GM12878 (cell line): ENCODE results near the gene COPZ1.
"Not testable (repeated sequence)": the region's sequence is repeated elsewhere in the genome, so short reads cannot be mapped to it uniquely, and the experiment has no call there.

Experiments
- ASH2L ChIP-seq: fragments of 300-600, 200-600 bp; sonication (generic); IDR thresholded peaks from 2 replicates; pipeline ENCODE4 v1.6.1; 2017; ENCODE audit warnings: low read depth, mild to moderate bottlenecking, borderline replicate concordance
- DPF2 ChIP-seq: fragments of 450-650 bp; IDR thresholded peaks from 2 replicates; pipeline ENCODE4 v1.6.1; 2017; ENCODE audit warnings: mild to moderate bottlenecking
- EP300 ChIP-seq, 2 experiments: fragments of 150-350 bp in 1 of 2; IDR thresholded peaks; 2 replicates each; pipeline ENCODE4 v1.6.1; 2011 to 2012; ENCODE audit warnings: low read depth in 2 of 2, low read length in 2 of 2, borderline replicate concordance in 1 of 2, improper control_type of control experiment in 1 of 2, inconsistent platforms in 1 of 2; ENCODE audit not compliant: control insufficient read depth in 1 of 2
- ESRRA ChIP-seq: IDR thresholded peaks from 2 replicates; pipeline ENCODE4 v1.6.1; 2012; ENCODE audit warnings: mild to moderate bottlenecking, low read length, improper control_type of control experiment
- GABPA ChIP-seq: IDR thresholded peaks from 2 replicates; pipeline ENCODE4 v1.6.1; 2014; ENCODE audit warnings: antibody characterized with exemption, low read depth, mild to moderate bottlenecking, inconsistent platforms
- JUND ChIP-seq: IDR thresholded peaks from 2 replicates; pipeline ENCODE4 v1.6.1; 2012; ENCODE audit warnings: low read depth, mild to moderate bottlenecking, low read length, improper control_type of control experiment, moderate library complexity
- NBN ChIP-seq: fragments of 450-650 bp; IDR thresholded peaks from 2 replicates; pipeline ENCODE4 v1.6.1; 2016
- NFYB ChIP-seq: IDR thresholded peaks from 2 replicates; pipeline ENCODE4 v1.6.1; 2011; ENCODE audit warnings: low read depth, mild to moderate bottlenecking, low read length, improper control_type of control experiment, moderate library complexity; ENCODE audit not compliant: insufficient read depth
- POLR2A ChIP-seq: IDR thresholded peaks from 2 replicates; pipeline ENCODE4 v1.6.1; 2011; ENCODE audit warnings: low read depth, mild to moderate bottlenecking, low read length
- SREBF1 ChIP-seq: IDR thresholded peaks from 2 replicates; pipeline ENCODE4 v1.6.1; 2012; ENCODE audit warnings: mild to moderate bottlenecking, low read length
- TF ChIP-seq, protein P1 (sequence below): fragments of 450-650 bp; formaldehyde crosslinking; IDR thresholded peaks from 2 replicates; pipeline ENCODE4 v1.4.0; 2020; ENCODE audit warnings: mild to moderate bottlenecking, moderate library complexity
- TF ChIP-seq, protein P2 (sequence below), 3 experiments: IDR thresholded peaks in 2 of 3; conservative IDR thresholded peaks in 1 of 3; 2 replicates each; pipeline ENCODE4 v1.5.1; 2011; ENCODE audit warnings: low read depth in 3 of 3, low read length in 3 of 3, mild to moderate bottlenecking in 3 of 3, control low read depth in 2 of 3, moderate library complexity in 2 of 3, inconsistent platforms in 1 of 3, mixed read lengths in 1 of 3; ENCODE audit not compliant: control insufficient read depth in 2 of 3, insufficient read depth in 1 of 3; ENCODE audit errors: extremely low read depth in 1 of 3
- TF ChIP-seq, protein P3 (sequence below): IDR thresholded peaks from 2 replicates; pipeline ENCODE4 v1.6.1; 2012; ENCODE audit warnings: mild to moderate bottlenecking, low read depth, low read length

DNA sequence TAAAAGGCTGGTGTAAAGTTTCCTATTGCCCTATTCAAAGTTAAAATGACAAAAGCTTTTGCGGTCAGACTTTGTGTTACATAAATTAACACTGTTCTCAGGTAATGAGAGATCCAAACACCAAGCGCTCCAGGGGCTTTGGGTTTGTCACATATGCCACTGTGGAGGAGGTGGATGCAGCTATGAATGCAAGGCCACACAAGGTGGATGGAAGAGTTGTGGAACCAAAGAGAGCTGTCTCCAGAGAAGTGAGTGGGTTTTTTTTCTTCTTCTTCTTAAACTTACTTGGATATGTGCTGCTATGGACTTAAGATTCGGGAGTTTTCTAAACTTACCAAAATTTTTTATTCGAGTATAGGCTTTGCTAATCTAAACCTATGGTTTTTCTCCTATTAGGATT lies 43.2 kb upstream of the COPZ1 start:
- TF ChIP-seq, protein P1, sequence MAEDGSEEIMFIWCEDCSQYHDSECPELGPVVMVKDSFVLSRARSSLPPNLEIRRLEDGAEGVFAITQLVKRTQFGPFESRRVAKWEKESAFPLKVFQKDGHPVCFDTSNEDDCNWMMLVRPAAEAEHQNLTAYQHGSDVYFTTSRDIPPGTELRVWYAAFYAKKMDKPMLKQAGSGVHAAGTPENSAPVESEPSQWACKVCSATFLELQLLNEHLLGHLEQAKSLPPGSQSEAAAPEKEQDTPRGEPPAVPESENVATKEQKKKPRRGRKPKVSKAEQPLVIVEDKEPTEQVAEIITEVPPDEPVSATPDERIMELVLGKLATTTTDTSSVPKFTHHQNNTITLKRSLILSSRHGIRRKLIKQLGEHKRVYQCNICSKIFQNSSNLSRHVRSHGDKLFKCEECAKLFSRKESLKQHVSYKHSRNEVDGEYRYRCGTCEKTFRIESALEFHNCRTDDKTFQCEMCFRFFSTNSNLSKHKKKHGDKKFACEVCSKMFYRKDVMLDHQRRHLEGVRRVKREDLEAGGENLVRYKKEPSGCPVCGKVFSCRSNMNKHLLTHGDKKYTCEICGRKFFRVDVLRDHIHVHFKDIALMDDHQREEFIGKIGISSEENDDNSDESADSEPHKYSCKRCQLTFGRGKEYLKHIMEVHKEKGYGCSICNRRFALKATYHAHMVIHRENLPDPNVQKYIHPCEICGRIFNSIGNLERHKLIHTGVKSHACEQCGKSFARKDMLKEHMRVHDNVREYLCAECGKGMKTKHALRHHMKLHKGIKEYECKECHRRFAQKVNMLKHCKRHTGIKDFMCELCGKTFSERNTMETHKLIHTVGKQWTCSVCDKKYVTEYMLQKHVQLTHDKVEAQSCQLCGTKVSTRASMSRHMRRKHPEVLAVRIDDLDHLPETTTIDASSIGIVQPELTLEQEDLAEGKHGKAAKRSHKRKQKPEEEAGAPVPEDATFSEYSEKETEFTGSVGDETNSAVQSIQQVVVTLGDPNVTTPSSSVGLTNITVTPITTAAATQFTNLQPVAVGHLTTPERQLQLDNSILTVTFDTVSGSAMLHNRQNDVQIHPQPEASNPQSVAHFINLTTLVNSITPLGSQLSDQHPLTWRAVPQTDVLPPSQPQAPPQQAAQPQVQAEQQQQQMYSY (CRISPR knock-in tag) = not testable (repeated sequence)
- TF ChIP-seq POLR2A; DPF2; NBN; ESRRA; EP300 (IDR thresholded peaks at IDR 0.05; ENCODE audit: borderline replicate concordance in 1 of 2, control insufficient read depth in 1 of 2, low read depth in 2 of 2, low read length in 2 of 2); SREBF1; NFYB; ASH2L; JUND; GABPA: not testable (repeated sequence)
- TF ChIP-seq, protein P2, sequence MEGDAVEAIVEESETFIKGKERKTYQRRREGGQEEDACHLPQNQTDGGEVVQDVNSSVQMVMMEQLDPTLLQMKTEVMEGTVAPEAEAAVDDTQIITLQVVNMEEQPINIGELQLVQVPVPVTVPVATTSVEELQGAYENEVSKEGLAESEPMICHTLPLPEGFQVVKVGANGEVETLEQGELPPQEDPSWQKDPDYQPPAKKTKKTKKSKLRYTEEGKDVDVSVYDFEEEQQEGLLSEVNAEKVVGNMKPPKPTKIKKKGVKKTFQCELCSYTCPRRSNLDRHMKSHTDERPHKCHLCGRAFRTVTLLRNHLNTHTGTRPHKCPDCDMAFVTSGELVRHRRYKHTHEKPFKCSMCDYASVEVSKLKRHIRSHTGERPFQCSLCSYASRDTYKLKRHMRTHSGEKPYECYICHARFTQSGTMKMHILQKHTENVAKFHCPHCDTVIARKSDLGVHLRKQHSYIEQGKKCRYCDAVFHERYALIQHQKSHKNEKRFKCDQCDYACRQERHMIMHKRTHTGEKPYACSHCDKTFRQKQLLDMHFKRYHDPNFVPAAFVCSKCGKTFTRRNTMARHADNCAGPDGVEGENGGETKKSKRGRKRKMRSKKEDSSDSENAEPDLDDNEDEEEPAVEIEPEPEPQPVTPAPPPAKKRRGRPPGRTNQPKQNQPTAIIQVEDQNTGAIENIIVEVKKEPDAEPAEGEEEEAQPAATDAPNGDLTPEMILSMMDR (IDR thresholded peaks at IDR 0.05 in 2 of 3, conservative IDR thresholded peaks at IDR 0.05 in 1 of 3; ENCODE audit: control insufficient read depth in 2 of 3, extremely low read depth in 1 of 3, insufficient read depth in 1 of 3, low read depth in 3 of 3, low read length in 3 of 3) = not testable (repeated sequence)
- TF ChIP-seq, protein P3, sequence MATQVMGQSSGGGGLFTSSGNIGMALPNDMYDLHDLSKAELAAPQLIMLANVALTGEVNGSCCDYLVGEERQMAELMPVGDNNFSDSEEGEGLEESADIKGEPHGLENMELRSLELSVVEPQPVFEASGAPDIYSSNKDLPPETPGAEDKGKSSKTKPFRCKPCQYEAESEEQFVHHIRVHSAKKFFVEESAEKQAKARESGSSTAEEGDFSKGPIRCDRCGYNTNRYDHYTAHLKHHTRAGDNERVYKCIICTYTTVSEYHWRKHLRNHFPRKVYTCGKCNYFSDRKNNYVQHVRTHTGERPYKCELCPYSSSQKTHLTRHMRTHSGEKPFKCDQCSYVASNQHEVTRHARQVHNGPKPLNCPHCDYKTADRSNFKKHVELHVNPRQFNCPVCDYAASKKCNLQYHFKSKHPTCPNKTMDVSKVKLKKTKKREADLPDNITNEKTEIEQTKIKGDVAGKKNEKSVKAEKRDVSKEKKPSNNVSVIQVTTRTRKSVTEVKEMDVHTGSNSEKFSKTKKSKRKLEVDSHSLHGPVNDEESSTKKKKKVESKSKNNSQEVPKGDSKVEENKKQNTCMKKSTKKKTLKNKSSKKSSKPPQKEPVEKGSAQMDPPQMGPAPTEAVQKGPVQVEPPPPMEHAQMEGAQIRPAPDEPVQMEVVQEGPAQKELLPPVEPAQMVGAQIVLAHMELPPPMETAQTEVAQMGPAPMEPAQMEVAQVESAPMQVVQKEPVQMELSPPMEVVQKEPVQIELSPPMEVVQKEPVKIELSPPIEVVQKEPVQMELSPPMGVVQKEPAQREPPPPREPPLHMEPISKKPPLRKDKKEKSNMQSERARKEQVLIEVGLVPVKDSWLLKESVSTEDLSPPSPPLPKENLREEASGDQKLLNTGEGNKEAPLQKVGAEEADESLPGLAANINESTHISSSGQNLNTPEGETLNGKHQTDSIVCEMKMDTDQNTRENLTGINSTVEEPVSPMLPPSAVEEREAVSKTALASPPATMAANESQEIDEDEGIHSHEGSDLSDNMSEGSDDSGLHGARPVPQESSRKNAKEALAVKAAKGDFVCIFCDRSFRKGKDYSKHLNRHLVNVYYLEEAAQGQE = not testable (repeated sequence)
